ENCODE data around the gene SLC25A24.
A peak's percentile ranks its signal among the peaks of the same experiment; 100 is the strongest.

The SLC25A24 gene

DNA sequence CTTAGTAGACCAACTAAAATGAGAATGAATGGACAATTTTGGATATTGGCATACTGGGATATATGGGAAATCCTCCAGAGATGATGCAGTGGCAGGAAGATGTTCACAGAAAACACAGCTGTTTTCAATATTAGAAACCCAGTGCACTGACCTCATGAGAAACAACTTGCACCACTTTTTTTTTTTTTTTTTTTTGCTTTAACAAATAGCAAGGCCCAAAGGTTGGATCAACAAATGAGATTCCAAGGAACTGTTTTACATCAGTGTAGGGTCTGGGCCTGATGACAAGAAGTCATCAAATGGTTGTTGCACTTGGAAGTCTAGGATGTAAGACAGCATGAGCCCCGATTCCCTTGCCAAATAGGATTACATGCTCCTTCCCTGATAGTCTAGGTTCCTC is 110.7 kb downstream of the SLC25A24 start:
- TF ChIP-seq, protein P1, sequence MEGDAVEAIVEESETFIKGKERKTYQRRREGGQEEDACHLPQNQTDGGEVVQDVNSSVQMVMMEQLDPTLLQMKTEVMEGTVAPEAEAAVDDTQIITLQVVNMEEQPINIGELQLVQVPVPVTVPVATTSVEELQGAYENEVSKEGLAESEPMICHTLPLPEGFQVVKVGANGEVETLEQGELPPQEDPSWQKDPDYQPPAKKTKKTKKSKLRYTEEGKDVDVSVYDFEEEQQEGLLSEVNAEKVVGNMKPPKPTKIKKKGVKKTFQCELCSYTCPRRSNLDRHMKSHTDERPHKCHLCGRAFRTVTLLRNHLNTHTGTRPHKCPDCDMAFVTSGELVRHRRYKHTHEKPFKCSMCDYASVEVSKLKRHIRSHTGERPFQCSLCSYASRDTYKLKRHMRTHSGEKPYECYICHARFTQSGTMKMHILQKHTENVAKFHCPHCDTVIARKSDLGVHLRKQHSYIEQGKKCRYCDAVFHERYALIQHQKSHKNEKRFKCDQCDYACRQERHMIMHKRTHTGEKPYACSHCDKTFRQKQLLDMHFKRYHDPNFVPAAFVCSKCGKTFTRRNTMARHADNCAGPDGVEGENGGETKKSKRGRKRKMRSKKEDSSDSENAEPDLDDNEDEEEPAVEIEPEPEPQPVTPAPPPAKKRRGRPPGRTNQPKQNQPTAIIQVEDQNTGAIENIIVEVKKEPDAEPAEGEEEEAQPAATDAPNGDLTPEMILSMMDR (conservative IDR thresholded peaks at IDR 0.05; ENCODE audit: low read length) = no peak
- H3K4me3 ChIP-seq (ENCODE audit: low read length) = no peak overlapping the region
- DNase-seq (ENCODE audit: low read depth) = peak; percentile 67

DNA sequence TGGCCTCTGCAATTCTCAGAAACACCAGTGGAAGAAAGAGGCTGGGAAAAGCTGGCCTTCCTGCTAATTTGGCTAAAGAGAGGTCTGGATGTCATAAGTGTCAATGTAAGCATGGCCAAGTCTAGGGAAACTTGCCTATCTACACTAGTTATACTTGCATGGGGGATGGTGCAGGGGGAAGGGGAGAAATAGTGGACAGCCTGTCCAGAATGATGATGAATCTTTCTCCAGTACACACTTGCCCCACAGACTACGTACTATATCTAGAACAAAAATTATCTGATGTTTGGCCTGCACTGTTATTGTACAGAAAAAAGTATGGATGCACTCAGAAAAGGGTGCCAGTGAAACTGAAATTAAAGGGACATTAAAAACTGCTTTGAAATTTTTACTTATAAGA is 114.5 kb downstream of the SLC25A24 start:
- no peak overlapping the region for H3K4me3 ChIP-seq (ENCODE audit: low read length)
- no peak for DNase-seq (ENCODE audit: low read depth)
- TF ChIP-seq, protein P1 (conservative IDR thresholded peaks at IDR 0.05; ENCODE audit: low read length) = no peak

DNA sequence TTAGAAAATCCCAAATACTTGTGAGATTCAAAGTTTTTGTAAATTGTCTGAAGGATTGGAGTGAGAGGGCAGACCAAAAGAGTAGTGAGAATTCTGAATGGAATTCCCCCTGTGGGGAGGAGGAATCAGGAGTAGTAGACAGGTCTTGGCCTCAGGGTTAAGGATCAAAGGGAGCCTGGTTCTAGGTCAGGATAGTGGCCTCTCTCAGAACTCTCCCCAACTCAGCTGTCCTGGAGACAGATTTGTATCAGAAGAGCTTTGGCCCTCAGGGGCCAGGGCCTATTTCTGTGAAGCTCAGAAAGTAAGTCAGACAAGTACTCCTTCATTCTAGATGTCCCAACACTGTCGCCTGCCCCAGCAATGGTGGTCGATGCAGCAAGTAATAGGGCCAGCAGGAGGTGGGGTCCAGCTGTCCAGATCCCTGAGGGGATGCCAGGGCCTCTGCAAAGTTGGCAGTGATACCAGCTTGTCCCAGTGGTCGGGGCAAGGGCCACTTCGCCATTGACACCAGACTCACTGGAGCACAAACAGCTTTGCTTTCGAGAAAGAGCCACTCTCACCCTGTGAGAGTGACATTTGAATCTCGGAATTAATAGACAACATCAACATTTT is 115.2 kb downstream of the SLC25A24 start:
- TF ChIP-seq, protein P1 (conservative IDR thresholded peaks at IDR 0.05; ENCODE audit: low read length) = no peak
- no peak for DNase-seq (ENCODE audit: low read depth)
- no peak overlapping the region for H3K4me3 ChIP-seq (ENCODE audit: low read length)
